Endothelial cell of umbilical vein (primary cell): ENCODE measurements around the gene LRP1B. TPM values are rescaled to one million over a fixed set of nuclear protein-coding genes. Genes with fewer than 3 reads are reported as not detected.
"Not testable (repeated sequence)": the region's sequence is repeated elsewhere in the genome, so short reads cannot be mapped to it uniquely, and the experiment has no call there.

Experiments used
- BruUV-seq: library from RNA; stranded (reverse); fragments of 400-500 nt; replicated peaks from 2 replicates; lab custom pipeline; 2021; lab: Mats Ljungman, UMichigan
- CTCF ChIA-PET: fragments of 300-600, 350-600 bp; sonication (Branson Sonifier 250); formaldehyde crosslinking; loops from one replicate; lab custom pipeline; 2021; ENCODE audit warnings: antibody characterized with exemption, inconsistent platforms; lab: Charles Lee
- POLR2A ChIA-PET: fragments of 300-600, 350-600 bp; sonication (Branson Sonifier 250); formaldehyde crosslinking; loops from one replicate; lab custom pipeline; 2021; ENCODE audit warnings: antibody characterized with exemption, inconsistent platforms; lab: Charles Lee
- DNase-seq: peaks from one replicate; pipeline ENCODE4 v3.0.0-alpha.2; 2011; ENCODE audit warnings: low read depth, low spot score
- FAIRE-seq: peaks from 2 replicates; lab custom pipeline; 2011; peaks lifted over from hg19 to GRCh38; lab: Jason Lieb, UNC
- H2AFZ ChIP-seq: 2 replicates; pipeline ENCODE4 v1.6.0; 2012; ENCODE audit warnings: low read depth, low read length, control low read depth, inconsistent platforms
- H3K27ac ChIP-seq: 2 replicates; pipeline ENCODE4 v1.5.1; 2011; ENCODE audit warnings: low read depth, mild to moderate bottlenecking, control low read depth, low read length, moderate library complexity; ENCODE audit not compliant: insufficient read depth
- H3K27me3 ChIP-seq, 2 experiments: 2 replicates each; pipeline versions ENCODE4 v1.6.0 to v1.6.1; 2011; ENCODE audit warnings: low read length in 2 of 2, mixed read lengths in 1 of 2; ENCODE audit not compliant: control insufficient read depth in 2 of 2, insufficient read depth in 2 of 2
- H3K36me3 ChIP-seq, 2 experiments: 2 replicates in 1 of 2; 3 replicates in 1 of 2; pipeline ENCODE4 v1.5.1; 2011; ENCODE audit warnings: low read length in 2 of 2, mild to moderate bottlenecking in 1 of 2, moderate library complexity in 1 of 2; ENCODE audit not compliant: control insufficient read depth in 2 of 2, insufficient read depth in 2 of 2; ENCODE audit errors: extremely low read depth in 1 of 2
- H3K4me1 ChIP-seq: 3 replicates; pipeline ENCODE4 v1.5.1; 2011; ENCODE audit warnings: mild to moderate bottlenecking, low read length; ENCODE audit not compliant: control insufficient read depth, insufficient read depth; ENCODE audit errors: extremely low read depth
- H3K4me2 ChIP-seq: 2 replicates; pipeline ENCODE4 v1.6.1; 2011; ENCODE audit warnings: low read length, control low read depth, mixed read lengths; ENCODE audit not compliant: insufficient read depth
- H3K4me3 ChIP-seq, 3 experiments: fragments of 200-600 bp in 1 of 3; sonication (generic), shearing (Covaris generic) in 1 of 3; replicated peaks in 1 of 3; 2 replicates each; pipeline ENCODE4 v1.5.1; 2011 to 2016; ENCODE audit warnings: control low read depth in 3 of 3, low read length in 3 of 3, mild to moderate bottlenecking in 2 of 3, inconsistent platforms in 1 of 3, low read depth in 1 of 3, moderate library complexity in 1 of 3; ENCODE audit not compliant: insufficient read depth in 1 of 3
- H3K79me2 ChIP-seq: 2 replicates; pipeline ENCODE4 v1.6.0; 2012; ENCODE audit warnings: low read length, inconsistent platforms; ENCODE audit not compliant: control insufficient read depth, insufficient read depth
- H3K9ac ChIP-seq: replicated peaks from 2 replicates; pipeline ENCODE3; 2011; ENCODE audit warnings: low read length, control low read depth; ENCODE audit not compliant: insufficient read depth; ENCODE audit errors: extremely low read depth
- H3K9me1 ChIP-seq: replicated peaks from 3 replicates; pipeline ENCODE4 v1.6.0; 2011; ENCODE audit warnings: mild to moderate bottlenecking, low read length; ENCODE audit not compliant: control insufficient read depth, insufficient read depth; ENCODE audit errors: extremely low read depth
- H3K9me3 ChIP-seq: replicated peaks from 2 replicates; pipeline ENCODE4 v1.5.1; 2012; ENCODE audit warnings: low read length, inconsistent platforms; ENCODE audit not compliant: control insufficient read depth, insufficient read depth
- H4K20me1 ChIP-seq: replicated peaks from 2 replicates; pipeline ENCODE3; 2011; ENCODE audit warnings: mild to moderate bottlenecking, low read length; ENCODE audit not compliant: control insufficient read depth, insufficient read depth; ENCODE audit errors: extremely low read depth
- CTCF ChIP-seq, 2 donors: IDR thresholded peaks; 1 replicate in 1 of 2; 2 replicates in 1 of 2; pipeline ENCODE4 v1.5.1; 2011; ENCODE audit warnings: low read length in 2 of 2, mild to moderate bottlenecking in 2 of 2, moderate library complexity in 2 of 2, control low read depth in 1 of 2, inconsistent platforms in 1 of 2, low read depth in 1 of 2; ENCODE audit not compliant: insufficient read depth in 1 of 2; ENCODE audit errors: extremely low read depth in 1 of 2
- EZH2 ChIP-seq: IDR thresholded peaks from 2 replicates; pipeline ENCODE4 v1.6.1; 2012; ENCODE audit warnings: borderline replicate concordance, low read depth, mild to moderate bottlenecking, moderate library complexity, low read length, inconsistent platforms; ENCODE audit not compliant: severe bottlenecking
- FOS ChIP-seq: IDR thresholded peaks from 2 replicates; pipeline ENCODE4 v1.6.1; 2011; ENCODE audit warnings: mild to moderate bottlenecking, low read length, moderate library complexity, borderline replicate concordance; ENCODE audit not compliant: insufficient read depth
- GATA2 ChIP-seq: IDR thresholded peaks from 2 replicates; pipeline ENCODE4 v1.7.0; 2011; ENCODE audit warnings: low read depth, mild to moderate bottlenecking, moderate library complexity, mixed read lengths, low read length; ENCODE audit not compliant: insufficient read length, insufficient read depth
- JUN ChIP-seq: IDR thresholded peaks from 2 replicates; pipeline ENCODE4 v1.6.1; 2011; ENCODE audit warnings: borderline replicate concordance, low read depth; ENCODE audit not compliant: insufficient read length, insufficient read depth
- MAX ChIP-seq: IDR thresholded peaks from 2 replicates; pipeline ENCODE4 v1.6.1; 2011; ENCODE audit not compliant: insufficient read depth, insufficient read length
- MYC ChIP-seq: IDR thresholded peaks from one replicate; pipeline ENCODE4 v1.6.1; 2011; ENCODE audit warnings: mild to moderate bottlenecking, low read depth, low read length
- POLR2A ChIP-seq: IDR thresholded peaks from 2 replicates; pipeline ENCODE4 v1.6.1; 2012; ENCODE audit warnings: low read depth, mild to moderate bottlenecking, control low read depth, low read length
- POLR2AphosphoS5 ChIP-seq: IDR thresholded peaks from 2 replicates; pipeline ENCODE4 v1.6.1; 2012; ENCODE audit warnings: low read depth, mild to moderate bottlenecking, control low read depth, low read length, moderate library complexity; ENCODE audit not compliant: insufficient read depth
- dilution Hi-C: fragments of 300-500 bp; cut with MboI; formaldehyde crosslinking; loops from one replicate; pipeline ENCODE4 v1.15.0; 2019; ENCODE audit warnings: low sequenced_read_pairs; ENCODE audit not compliant: extremely low pct_ligation_motif_present
- intact Hi-C: fragments of 100-400 bp; cut with micrococcal nuclease; formaldehyde crosslinking; loops from one replicate; pipeline ENCODE4 v1.10.0; 2022
- polyA plus RNA-seq, 4 experiments: library from polyadenylated mRNA; depleted of rRNA in 3 of 4; stranded (reverse) in 3 of 4; unstranded in 1 of 4; fragments of >200 nt; gene quantifications; 2 replicates each; pipeline versions ENCODE4 v1.2.1 to v1.2.3, GENCODE V29; 2011 to 2012; ENCODE audit warnings: missing spikeins in 1 of 4
- total RNA-seq: library from RNA; stranded (reverse); gene quantifications from 2 replicates; pipeline ENCODE4 v1.2.3, GENCODE V29; 2021

Gene LRP1B
- total and polyA plus RNA-seq, 2 donors (not counting 3 experiments of a cell fraction or from before 2014, with no cell fraction given): 0.03 to 0.07 TPM

GRCh38 chr2:141182246-141182645, 948.6 kb downstream of the LRP1B start:
- ChIA-PET CTCF (no interaction called here), POLR2A (no interaction called here)
- BruUV-seq: no TSS peak
- H4K20me1 ChIP-seq: no peaks in the 10 kb centered on the region
- H3K9me1 ChIP-seq: no peaks in the 10 kb centered on the region
- intact Hi-C loops (no loop called here), dilution Hi-C loops (no loop called here)
- H3K79me2 ChIP-seq: no peaks in the 10 kb centered on the region
- no peaks in the 10 kb centered on the region for H3K36me3 ChIP-seq
- H3K4me3 ChIP-seq: no peak overlapping the region
- TF ChIP-seq MYC (no peak), POLR2A (no peak), MAX (no peak), GATA2 (no peak), JUN (no peak), CTCF (IDR thresholded peaks at IDR 0.05; ENCODE audit: extremely low read depth in 1 of 2, insufficient read depth in 1 of 2, low read depth in 1 of 2, low read length in 2 of 2) (no peak), EZH2 (no peak), FOS (no peak), POLR2AphosphoS5 (no peak)
- no peak overlapping the region for H3K9ac ChIP-seq
- no peak overlapping the region for H3K4me2 ChIP-seq
- DNase-seq: no peak
- no peak for FAIRE-seq
- no peaks in the 10 kb centered on the region for H3K4me1 ChIP-seq
- H2AFZ ChIP-seq: no peak overlapping the region
- no peaks in the 10 kb centered on the region for H3K27me3 ChIP-seq
- H3K27ac ChIP-seq: no peak overlapping the region
- H3K9me3 ChIP-seq: no peaks in the 10 kb centered on the region

DNA sequence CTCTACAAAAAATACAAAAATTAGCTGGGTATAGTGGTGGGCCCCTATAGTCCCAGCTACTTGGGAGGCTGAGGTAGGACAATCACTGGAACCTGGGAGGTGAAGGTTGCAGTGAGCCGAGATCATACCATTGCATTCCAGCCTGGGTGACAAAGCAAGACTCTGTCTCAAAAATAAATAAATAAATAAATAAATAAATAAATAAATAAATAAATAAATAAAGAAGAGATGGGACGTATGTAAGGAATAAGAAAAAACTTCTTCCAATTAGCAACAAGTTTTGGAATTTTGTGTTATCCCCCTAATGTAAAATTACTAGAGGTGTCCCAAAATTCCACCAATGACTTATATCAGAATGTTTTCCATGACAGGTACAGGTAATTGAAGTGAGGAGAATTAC, 961.7 kb downstream of the LRP1B start:
- POLR2A ChIA-PET, FAIRE-seq, H3K4me2 ChIP-seq, BruUV-seq, H3K4me1 ChIP-seq, H3K79me2 ChIP-seq, H3K27me3 ChIP-seq, H3K27ac ChIP-seq, H3K36me3 ChIP-seq, dilution Hi-C loops, intact Hi-C loops, H3K9me1 ChIP-seq, H3K9ac ChIP-seq, DNase-seq, H3K9me3 ChIP-seq, H2AFZ ChIP-seq, H4K20me1 ChIP-seq, H3K4me3 ChIP-seq, CTCF ChIA-PET: not testable (repeated sequence)
